K562 (cell line): ENCODE data around the gene CDKN2D. TPM values are rescaled to one million over a fixed set of nuclear protein-coding genes. Genes with fewer than 3 reads are reported as not detected.

Experiments used
- ARID2 ChIP-seq: fragments of 450-650 bp; IDR thresholded peaks from 2 replicates; pipeline ENCODE4 v1.6.1; 2017; ENCODE audit warnings: antibody characterized with exemption, mild to moderate bottlenecking
- BCL6 ChIP-seq: fragments of 250-450 bp; sonication (Bioruptor Pico); IDR thresholded peaks from 2 replicates; pipeline ENCODE4 v1.4.0; 2020
- ELF1 ChIP-seq: fragments of 200-800 bp; sonication (Bioruptor generic); IDR thresholded peaks from 2 replicates; pipeline ENCODE4 v1.6.1; 2016; ENCODE audit warnings: missing genetic modification characterization, missing compliant biosample characterization
- ERF ChIP-seq: fragments of 450-650 bp; formaldehyde crosslinking; IDR thresholded peaks from 2 replicates; pipeline ENCODE4 v1.4.0; 2020; ENCODE audit warnings: mild to moderate bottlenecking, mixed read lengths
- HEY1 ChIP-seq: fragments of 250-450 bp; sonication (Bioruptor Pico); IDR thresholded peaks from 2 replicates; pipeline ENCODE4 v1.5.0; 2020; ENCODE audit warnings: mild to moderate bottlenecking, moderate library complexity, borderline replicate concordance
- ILK ChIP-seq: fragments of 450-650 bp; IDR thresholded peaks from 2 replicates; pipeline ENCODE4 v1.6.1; 2016; ENCODE audit warnings: missing genetic modification characterization, low read depth, mild to moderate bottlenecking, missing compliant biosample characterization, moderate library complexity, borderline replicate concordance
- JUNB ChIP-seq: fragments of 450-650 bp; formaldehyde crosslinking; conservative IDR thresholded peaks from 2 replicates; pipeline ENCODE4 v1.4.0; 2020; ENCODE audit warnings: mild to moderate bottlenecking
- KDM4B ChIP-seq, 2 experiments: fragments of 450-650 bp in 1 of 2; sonication (generic) in 1 of 2; IDR thresholded peaks; 2 replicates each; pipeline ENCODE4 v1.6.1; 2016 to 2017; ENCODE audit warnings: borderline replicate concordance in 2 of 2, antibody characterized with exemption in 1 of 2, low read depth in 1 of 2, mild to moderate bottlenecking in 1 of 2
- NFIC ChIP-seq: fragments of 450-650 bp; IDR thresholded peaks from 2 replicates; pipeline ENCODE4 v1.6.1; 2017; ENCODE audit warnings: mild to moderate bottlenecking, inconsistent platforms
- PYGO2 ChIP-seq: fragments of 450-650 bp; IDR thresholded peaks from 2 replicates; pipeline ENCODE4 v1.6.1; 2016; ENCODE audit warnings: mild to moderate bottlenecking, missing genetic modification characterization, moderate library complexity, missing compliant biosample characterization
- ZNF121 ChIP-seq: sonication (generic); formaldehyde crosslinking; conservative IDR thresholded peaks from 2 replicates; pipeline ENCODE4 v1.8.0; 2022; ENCODE audit warnings: missing genetic modification reagents
- ZNF263 ChIP-seq: sonication (generic); formaldehyde crosslinking; IDR thresholded peaks from 2 replicates; pipeline ENCODE4 v1.8.0; 2022; ENCODE audit warnings: mild to moderate bottlenecking, missing genetic modification reagents, borderline replicate concordance
- polyA plus RNA-seq, 8 experiments: library from polyadenylated mRNA; depleted of rRNA in 4 of 8; stranded (reverse) in 5 of 8; unstranded in 3 of 8; fragments of >200 nt; fragmentation: Nextera tagmentation in 2 of 8; fragmentation: Illumina TruSeq in 1 of 8; extraction: Ambion mirVana in 2 of 8; extraction: Trizol in 1 of 8; gene quantifications; 2 replicates each; pipeline versions ENCODE4 v1.2.1 to v1.2.3, GENCODE V29; 2011 to 2014; ENCODE audit warnings: inconsistent platforms in 1 of 8, missing spikeins in 1 of 8
- total RNA-seq, 7 experiments: library from RNA; depleted of rRNA in 6 of 7; stranded (reverse); fragments of >200 nt in 6 of 7; fragmentation: Illumina TruSeq in 2 of 7; extraction: Trizol in 2 of 7; gene quantifications; 2 replicates each; pipeline versions ENCODE4 v1.2.1 to v1.2.3, GENCODE V29; 2011 to 2021; ENCODE audit warnings: low replicate concordance in 1 of 7
- TF ChIP-seq, protein P1 (sequence below): fragments of 200-600 bp; sonication (generic); IDR thresholded peaks from one replicate; pipeline ENCODE4 v1.6.1; 2012; ENCODE audit warnings: mild to moderate bottlenecking, low read depth, low read length, inconsistent platforms
- TF ChIP-seq, protein P2 (sequence below), 2 experiments: fragments of 200-800 bp in 1 of 2; sonication (Bioruptor generic) in 1 of 2; sonication (generic) in 1 of 2; formaldehyde crosslinking in 1 of 2; IDR thresholded peaks in 1 of 2; conservative IDR thresholded peaks in 1 of 2; 2 replicates each; pipeline versions ENCODE4 v1.5.0 to v1.6.1; 2016 to 2020; ENCODE audit warnings: missing compliant biosample characterization in 1 of 2, missing genetic modification characterization in 1 of 2, missing genetic modification reagents in 1 of 2

CDKN2D gene
- total and polyA plus RNA-seq, 9 of the 15 experiments (the other 6 are each of a cell fraction or from before 2014, with no cell fraction given): 0.41 to 8.2 (median 3.7) TPM

DNA sequence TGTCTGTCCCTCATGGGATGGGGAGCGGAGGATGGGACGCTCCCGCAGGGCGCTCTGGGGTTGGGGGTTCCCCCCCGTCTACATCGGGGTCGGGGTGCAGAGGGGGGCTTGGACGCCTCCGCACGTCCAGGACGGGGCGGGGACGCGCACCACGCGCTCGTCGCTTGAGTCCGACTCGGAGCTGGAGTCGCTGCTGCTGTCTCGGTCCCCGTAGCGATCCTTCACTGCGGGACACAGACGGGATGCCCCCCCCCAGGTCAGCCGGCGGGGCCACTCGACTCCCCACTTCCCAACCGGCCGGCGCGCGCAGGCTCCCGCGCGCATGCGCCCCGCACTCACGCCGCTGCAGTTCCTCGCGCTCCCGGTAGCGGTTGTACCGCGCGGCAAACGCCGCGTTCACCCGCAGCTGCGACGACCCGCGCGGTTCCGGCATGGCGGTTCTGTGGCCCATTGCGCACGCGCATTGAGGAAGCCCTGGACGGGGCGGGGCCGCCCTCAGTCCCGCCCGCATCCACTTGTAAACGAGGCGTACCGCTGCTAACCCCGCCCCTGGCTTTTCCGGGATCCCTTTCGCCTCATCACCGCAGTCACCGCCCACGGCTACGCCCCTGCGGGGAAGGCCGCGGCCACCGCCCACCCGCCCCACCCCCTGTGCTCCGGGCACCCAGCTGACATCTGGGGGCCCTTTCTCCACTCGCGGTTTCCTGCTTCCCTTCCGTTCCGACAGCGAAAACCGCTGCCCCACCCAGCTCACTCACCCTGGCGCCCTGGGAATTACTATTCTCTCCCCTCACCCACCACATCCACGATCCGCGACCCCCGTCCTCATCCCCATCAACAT, 3.0 kb downstream of the CDKN2D start, which contains the start of gene KRI1 (continued):
- TF ChIP-seq, protein P1, sequence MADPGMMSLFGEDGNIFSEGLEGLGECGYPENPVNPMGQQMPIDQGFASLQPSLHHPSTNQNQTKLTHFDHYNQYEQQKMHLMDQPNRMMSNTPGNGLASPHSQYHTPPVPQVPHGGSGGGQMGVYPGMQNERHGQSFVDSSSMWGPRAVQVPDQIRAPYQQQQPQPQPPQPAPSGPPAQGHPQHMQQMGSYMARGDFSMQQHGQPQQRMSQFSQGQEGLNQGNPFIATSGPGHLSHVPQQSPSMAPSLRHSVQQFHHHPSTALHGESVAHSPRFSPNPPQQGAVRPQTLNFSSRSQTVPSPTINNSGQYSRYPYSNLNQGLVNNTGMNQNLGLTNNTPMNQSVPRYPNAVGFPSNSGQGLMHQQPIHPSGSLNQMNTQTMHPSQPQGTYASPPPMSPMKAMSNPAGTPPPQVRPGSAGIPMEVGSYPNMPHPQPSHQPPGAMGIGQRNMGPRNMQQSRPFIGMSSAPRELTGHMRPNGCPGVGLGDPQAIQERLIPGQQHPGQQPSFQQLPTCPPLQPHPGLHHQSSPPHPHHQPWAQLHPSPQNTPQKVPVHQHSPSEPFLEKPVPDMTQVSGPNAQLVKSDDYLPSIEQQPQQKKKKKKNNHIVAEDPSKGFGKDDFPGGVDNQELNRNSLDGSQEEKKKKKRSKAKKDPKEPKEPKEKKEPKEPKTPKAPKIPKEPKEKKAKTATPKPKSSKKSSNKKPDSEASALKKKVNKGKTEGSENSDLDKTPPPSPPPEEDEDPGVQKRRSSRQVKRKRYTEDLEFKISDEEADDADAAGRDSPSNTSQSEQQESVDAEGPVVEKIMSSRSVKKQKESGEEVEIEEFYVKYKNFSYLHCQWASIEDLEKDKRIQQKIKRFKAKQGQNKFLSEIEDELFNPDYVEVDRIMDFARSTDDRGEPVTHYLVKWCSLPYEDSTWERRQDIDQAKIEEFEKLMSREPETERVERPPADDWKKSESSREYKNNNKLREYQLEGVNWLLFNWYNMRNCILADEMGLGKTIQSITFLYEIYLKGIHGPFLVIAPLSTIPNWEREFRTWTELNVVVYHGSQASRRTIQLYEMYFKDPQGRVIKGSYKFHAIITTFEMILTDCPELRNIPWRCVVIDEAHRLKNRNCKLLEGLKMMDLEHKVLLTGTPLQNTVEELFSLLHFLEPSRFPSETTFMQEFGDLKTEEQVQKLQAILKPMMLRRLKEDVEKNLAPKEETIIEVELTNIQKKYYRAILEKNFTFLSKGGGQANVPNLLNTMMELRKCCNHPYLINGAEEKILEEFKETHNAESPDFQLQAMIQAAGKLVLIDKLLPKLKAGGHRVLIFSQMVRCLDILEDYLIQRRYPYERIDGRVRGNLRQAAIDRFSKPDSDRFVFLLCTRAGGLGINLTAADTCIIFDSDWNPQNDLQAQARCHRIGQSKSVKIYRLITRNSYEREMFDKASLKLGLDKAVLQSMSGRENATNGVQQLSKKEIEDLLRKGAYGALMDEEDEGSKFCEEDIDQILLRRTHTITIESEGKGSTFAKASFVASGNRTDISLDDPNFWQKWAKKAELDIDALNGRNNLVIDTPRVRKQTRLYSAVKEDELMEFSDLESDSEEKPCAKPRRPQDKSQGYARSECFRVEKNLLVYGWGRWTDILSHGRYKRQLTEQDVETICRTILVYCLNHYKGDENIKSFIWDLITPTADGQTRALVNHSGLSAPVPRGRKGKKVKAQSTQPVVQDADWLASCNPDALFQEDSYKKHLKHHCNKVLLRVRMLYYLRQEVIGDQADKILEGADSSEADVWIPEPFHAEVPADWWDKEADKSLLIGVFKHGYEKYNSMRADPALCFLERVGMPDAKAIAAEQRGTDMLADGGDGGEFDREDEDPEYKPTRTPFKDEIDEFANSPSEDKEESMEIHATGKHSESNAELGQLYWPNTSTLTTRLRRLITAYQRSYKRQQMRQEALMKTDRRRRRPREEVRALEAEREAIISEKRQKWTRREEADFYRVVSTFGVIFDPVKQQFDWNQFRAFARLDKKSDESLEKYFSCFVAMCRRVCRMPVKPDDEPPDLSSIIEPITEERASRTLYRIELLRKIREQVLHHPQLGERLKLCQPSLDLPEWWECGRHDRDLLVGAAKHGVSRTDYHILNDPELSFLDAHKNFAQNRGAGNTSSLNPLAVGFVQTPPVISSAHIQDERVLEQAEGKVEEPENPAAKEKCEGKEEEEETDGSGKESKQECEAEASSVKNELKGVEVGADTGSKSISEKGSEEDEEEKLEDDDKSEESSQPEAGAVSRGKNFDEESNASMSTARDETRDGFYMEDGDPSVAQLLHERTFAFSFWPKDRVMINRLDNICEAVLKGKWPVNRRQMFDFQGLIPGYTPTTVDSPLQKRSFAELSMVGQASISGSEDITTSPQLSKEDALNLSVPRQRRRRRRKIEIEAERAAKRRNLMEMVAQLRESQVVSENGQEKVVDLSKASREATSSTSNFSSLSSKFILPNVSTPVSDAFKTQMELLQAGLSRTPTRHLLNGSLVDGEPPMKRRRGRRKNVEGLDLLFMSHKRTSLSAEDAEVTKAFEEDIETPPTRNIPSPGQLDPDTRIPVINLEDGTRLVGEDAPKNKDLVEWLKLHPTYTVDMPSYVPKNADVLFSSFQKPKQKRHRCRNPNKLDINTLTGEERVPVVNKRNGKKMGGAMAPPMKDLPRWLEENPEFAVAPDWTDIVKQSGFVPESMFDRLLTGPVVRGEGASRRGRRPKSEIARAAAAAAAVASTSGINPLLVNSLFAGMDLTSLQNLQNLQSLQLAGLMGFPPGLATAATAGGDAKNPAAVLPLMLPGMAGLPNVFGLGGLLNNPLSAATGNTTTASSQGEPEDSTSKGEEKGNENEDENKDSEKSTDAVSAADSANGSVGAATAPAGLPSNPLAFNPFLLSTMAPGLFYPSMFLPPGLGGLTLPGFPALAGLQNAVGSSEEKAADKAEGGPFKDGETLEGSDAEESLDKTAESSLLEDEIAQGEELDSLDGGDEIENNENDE: no peak
- peak; percentile 29; the same call in 1 of the 2 replicates for TF ChIP-seq ERF (CRISPR knock-in tag)
- TF ChIP-seq BCL6 (CRISPR knock-in tag): no peak
- no peak for TF ChIP-seq ILK
- TF ChIP-seq, protein P2, sequence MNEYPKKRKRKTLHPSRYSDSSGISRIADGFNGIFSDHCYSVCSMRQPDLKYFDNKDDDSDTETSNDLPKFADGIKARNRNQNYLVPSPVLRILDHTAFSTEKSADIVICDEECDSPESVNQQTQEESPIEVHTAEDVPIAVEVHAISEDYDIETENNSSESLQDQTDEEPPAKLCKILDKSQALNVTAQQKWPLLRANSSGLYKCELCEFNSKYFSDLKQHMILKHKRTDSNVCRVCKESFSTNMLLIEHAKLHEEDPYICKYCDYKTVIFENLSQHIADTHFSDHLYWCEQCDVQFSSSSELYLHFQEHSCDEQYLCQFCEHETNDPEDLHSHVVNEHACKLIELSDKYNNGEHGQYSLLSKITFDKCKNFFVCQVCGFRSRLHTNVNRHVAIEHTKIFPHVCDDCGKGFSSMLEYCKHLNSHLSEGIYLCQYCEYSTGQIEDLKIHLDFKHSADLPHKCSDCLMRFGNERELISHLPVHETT (CRISPR knock-in tag; conservative IDR thresholded peaks at IDR 0.05 in 1 of 2, IDR thresholded peaks at IDR 0.05 in 1 of 2): peak in 1 of 2 experiments; percentile 95; a peak in 2 of 4 replicates
- no peak; a peak in 1 of 4 replicates for TF ChIP-seq KDM4B (IDR thresholded peaks at IDR 0.05; ENCODE audit: borderline replicate concordance in 2 of 2, low read depth in 1 of 2)
- no peak for TF ChIP-seq ZNF263 (CRISPR knock-in tag)
- no peak for TF ChIP-seq JUNB (CRISPR knock-in tag)
- TF ChIP-seq ELF1: peak; percentile 75
- TF ChIP-seq PYGO2 (tag): no peak
- peak; percentile 20; the same call in 1 of the 2 replicates for TF ChIP-seq NFIC
- TF ChIP-seq ARID2: no peak
- TF ChIP-seq ZNF121: no peak
- no peak for TF ChIP-seq HEY1 (CRISPR knock-in tag)
